Testis (tissue), 2 donors: ENCODE results near the gene OR6J1.

ENCODE experiments used
- POLR2A ChIP-seq: fragments of 450-650 bp; IDR thresholded peaks from one replicate; pipeline ENCODE4 v1.6.1; 2017; ENCODE audit warnings: antibody characterized with exemption, mild to moderate bottlenecking, moderate library complexity
- TF ChIP-seq, protein P1 (sequence below), 3 experiments: fragments of 450-650 bp in 2 of 3; fragments of 200-600 bp in 1 of 3; sonication (generic) in 1 of 3; IDR thresholded peaks; one replicate each; pipeline ENCODE4 v1.5.1; 2016 to 2019; ENCODE audit warnings: antibody characterized with exemption in 3 of 3, mild to moderate bottlenecking in 2 of 3, moderate library complexity in 1 of 3

DNA sequence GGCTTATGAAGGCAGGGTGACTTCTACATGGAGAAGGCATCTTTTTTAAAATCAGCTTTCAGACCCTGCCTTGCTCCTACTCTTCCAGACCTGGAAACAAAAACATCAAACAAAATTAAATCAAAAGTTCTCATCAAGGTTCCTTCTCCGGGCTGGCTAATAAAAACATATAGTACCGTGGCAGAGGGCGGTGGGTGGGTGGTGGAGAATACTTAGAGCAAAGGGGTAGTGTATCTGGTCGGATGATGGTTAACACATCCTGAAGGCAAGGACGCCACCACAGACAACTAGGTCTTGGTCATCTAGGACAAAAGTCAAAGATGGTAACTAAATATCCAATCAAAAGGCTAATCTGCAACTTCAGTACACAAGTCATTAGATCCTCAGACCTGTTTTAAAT, 56.9 kb downstream of the OR6J1 start:
- no peak for TF ChIP-seq POLR2A
- TF ChIP-seq, protein P1, sequence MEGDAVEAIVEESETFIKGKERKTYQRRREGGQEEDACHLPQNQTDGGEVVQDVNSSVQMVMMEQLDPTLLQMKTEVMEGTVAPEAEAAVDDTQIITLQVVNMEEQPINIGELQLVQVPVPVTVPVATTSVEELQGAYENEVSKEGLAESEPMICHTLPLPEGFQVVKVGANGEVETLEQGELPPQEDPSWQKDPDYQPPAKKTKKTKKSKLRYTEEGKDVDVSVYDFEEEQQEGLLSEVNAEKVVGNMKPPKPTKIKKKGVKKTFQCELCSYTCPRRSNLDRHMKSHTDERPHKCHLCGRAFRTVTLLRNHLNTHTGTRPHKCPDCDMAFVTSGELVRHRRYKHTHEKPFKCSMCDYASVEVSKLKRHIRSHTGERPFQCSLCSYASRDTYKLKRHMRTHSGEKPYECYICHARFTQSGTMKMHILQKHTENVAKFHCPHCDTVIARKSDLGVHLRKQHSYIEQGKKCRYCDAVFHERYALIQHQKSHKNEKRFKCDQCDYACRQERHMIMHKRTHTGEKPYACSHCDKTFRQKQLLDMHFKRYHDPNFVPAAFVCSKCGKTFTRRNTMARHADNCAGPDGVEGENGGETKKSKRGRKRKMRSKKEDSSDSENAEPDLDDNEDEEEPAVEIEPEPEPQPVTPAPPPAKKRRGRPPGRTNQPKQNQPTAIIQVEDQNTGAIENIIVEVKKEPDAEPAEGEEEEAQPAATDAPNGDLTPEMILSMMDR (IDR thresholded peaks at IDR 0.05), result no peak
